ENCODE results near the gene GALNT3. TPM values are rescaled to one million over a fixed set of nuclear protein-coding genes. Genes with fewer than 3 reads are reported as not detected.

GALNT3 gene
- total RNA-seq, 1 donor from 2014 or later, result 28.7 TPM

GRCh38 chr2:165718610-165719210 is 75.3 kb downstream of the GALNT3 start:
- TF ChIP-seq CTCF (conservative IDR thresholded peaks at IDR 0.05; ENCODE audit: low read depth, low read length), result no peak
- H3K4me3 ChIP-seq (ENCODE audit: low read depth, low read length), result no peak overlapping the region
- no peak for DNase-seq (ENCODE audit: low read depth)

- no peak overlapping the region for H3K4me3 ChIP-seq (ENCODE audit: low read depth, low read length)
- TF ChIP-seq CTCF (conservative IDR thresholded peaks at IDR 0.05; ENCODE audit: low read depth, low read length), result no peak
- no peak for DNase-seq (ENCODE audit: low read depth)
These were observed 78.0 kb downstream of the GALNT3 start for GRCh38 chr2:165716091-165716490.

GRCh38 chr2:165706960-165707487 is 87.0 kb downstream of the GALNT3 start:
- H3K4me3 ChIP-seq (ENCODE audit: low read depth, low read length), result no peak overlapping the region
- DNase-seq (ENCODE audit: low read depth), result no peak
- TF ChIP-seq CTCF (conservative IDR thresholded peaks at IDR 0.05; ENCODE audit: low read depth, low read length), result no peak

GRCh38 chr2:165701147-165701546 is 92.9 kb downstream of the GALNT3 start:
- no peak for TF ChIP-seq CTCF (conservative IDR thresholded peaks at IDR 0.05; ENCODE audit: low read depth, low read length)

GRCh38 chr2:165700531-165700930 is 93.5 kb downstream of the GALNT3 start:
- DNase-seq (ENCODE audit: low read depth), result no peak
- TF ChIP-seq CTCF (conservative IDR thresholded peaks at IDR 0.05; ENCODE audit: low read depth, low read length), result no peak

More at GRCh38 chr2:165701147-165701546, 92.9 kb downstream of the GALNT3 start:
- H3K4me3 ChIP-seq (ENCODE audit: low read depth, low read length), result no peak overlapping the region
- no peak for DNase-seq (ENCODE audit: low read depth)

GRCh38 chr2:165699946-165700345 is 94.1 kb downstream of the GALNT3 start:
- DNase-seq (ENCODE audit: low read depth), result no peak
- no peak for TF ChIP-seq CTCF (conservative IDR thresholded peaks at IDR 0.05; ENCODE audit: low read depth, low read length)
- no peak overlapping the region for H3K4me3 ChIP-seq (ENCODE audit: low read depth, low read length)

More at GRCh38 chr2:165700531-165700930, 93.5 kb downstream of the GALNT3 start:
- H3K4me3 ChIP-seq (ENCODE audit: low read depth, low read length), result no peak overlapping the region

GRCh38 chr2:165698444-165698884 is 95.6 kb downstream of the GALNT3 start:
- DNase-seq (ENCODE audit: low read depth), result no peak
- peak; percentile 72 for TF ChIP-seq CTCF (conservative IDR thresholded peaks at IDR 0.05; ENCODE audit: low read depth, low read length)
- no peak overlapping the region for H3K4me3 ChIP-seq (ENCODE audit: low read depth, low read length)

All from epithelial cell of proximal tubule (primary cell).